HG03439 (cell line): ENCODE measurements around the gene HYAL2.
A peak's percentile ranks its signal among the peaks of the same experiment; 100 is the strongest.
"Not testable (repeated sequence)": the region's sequence is repeated elsewhere in the genome, so short reads cannot be mapped to it uniquely, and the experiment has no call there.

Experiments used
- ATAC-seq: cut with Tn5 transposase; IDR thresholded peaks from one replicate; pipeline ENCODE4 v1.9.1; 2021; ENCODE audit warnings: mild to moderate bottlenecking, moderate library complexity; ENCODE audit not compliant: unreplicated experiment

HYAL2 gene

GRCh38 chr3:50316657-50317242 lies 5.8 kb downstream of the HYAL2 start:
- no peak for ATAC-seq

DNA sequence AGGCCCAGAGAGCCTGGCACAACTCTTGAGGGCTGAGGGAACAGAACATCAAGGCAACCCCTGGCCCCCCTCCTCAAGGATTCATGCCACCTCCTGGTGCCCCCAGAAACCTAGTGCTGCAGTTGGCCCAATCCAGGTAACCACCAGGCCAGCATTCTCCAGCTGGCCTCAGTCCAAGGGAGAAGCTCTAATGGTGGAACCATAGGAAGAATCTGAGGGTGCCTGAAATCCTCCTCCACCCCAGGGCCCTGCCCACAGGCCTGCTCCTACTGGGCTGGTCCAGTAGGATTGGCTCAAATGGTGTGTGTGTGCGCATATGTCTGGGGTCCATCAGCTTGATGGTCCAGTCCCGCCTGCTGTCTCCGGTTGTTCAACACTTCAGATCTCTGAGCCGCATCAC lies 7.7 kb downstream of the HYAL2 start:
- ATAC-seq, result no peak

DNA sequence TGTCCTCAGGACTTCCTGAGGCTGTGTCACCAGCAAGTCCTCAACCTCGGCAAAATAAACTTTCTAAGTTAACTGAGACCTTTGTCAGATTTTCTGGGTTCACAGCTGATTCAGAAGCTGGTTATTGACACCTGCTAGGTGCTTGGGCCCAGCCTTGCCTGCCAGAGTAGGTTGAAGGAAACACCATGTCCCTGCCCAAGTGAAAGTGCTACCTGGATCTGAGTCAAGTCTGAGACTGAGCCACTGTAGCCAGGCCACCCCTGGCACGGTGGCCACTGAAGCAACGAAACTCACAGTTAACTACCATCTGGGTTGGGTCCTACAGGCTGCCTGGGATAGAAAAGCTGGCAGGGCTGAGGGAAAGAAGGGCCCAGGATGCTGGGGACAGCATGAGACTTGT lies 8.2 kb downstream of the HYAL2 start:
- no peak for ATAC-seq

DNA sequence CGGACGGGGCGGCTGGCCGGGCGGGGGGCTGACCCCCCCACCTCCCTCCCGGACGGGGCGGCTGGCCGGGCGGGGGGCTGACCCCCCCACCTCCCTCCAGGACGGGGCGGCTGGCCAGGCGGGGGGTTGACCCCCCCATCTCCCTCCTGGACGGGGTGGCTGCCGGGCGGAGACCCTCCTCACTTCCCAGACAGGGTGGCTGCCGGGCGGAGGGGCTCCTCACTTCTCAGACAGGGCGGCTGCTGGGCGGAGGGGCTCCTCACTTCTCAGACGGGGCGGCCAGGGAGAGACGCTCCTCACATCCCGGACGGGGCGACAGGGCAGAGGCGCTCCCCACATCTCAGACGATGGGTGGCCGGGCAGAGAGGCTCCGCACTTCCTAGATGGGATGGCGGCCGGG lies 10.5 kb downstream of the HYAL2 start:
- ATAC-seq, result not testable (repeated sequence)

DNA sequence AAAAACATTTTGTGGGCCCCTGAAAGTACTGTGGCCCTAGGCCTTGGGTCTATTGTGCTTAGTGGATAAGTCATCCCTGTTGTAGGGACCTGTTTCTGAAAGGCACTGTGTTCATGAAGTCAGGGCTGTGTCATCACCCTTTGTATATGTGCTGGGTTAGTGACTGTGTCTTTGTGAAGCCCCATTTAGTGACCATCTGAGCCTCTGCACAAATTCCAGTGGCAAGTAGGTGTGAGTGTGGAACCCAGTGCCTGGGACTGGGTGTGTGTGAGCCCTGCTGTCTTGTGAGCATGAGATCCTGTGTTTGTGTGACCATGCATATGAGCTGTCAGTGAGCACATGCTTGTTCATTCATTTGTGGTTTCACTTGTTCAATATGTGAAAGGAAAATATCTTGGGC lies 17.9 kb downstream of the HYAL2 start:
- no peak for ATAC-seq

DNA sequence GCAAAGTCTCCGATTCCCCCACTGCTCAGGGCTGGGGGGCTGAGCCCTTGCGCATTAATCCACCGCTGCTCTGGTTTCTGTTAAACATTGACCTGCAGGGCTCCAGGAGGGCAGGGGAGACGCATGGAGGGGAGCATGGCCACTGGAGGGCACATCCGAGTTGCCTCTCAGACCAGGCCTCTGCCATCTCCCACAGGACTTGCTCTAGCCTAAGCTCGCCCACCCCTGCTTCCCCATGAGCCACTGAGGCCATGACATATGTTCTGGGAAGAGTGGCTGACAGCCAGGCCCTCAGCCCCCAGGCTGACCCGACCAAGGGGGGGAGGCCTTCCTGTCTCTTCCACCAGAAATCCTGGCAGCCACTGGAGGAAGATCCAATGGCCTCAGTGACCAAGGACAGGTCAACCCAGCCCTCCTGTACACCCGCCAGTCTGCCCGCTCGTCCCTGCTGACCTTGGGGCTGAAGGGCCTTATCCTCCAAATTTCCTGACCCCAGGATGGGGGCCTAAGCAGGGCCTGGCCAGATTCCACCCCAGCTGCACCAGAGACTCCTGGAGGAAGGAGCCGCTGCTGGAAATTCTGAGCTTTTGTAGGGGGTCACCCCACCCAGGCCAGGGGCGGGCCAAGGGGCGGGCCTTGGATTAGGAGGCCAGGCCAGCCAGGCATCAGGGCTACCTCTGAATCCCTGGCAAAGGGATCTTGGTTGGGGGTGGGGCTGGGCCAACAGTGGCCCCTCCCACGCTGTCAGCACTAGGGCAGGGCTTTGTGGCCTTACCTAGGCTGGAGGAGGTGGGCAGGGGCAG lies 19.3 kb downstream of the HYAL2 start, which contains the start of gene HYAL1:
Gene HYAL1, minus strand, starts transcription at position 562 of the 803 bp plus-strand sequence. CDS start 618 bp downstream, outside the sequence.
- no peak for ATAC-seq

GRCh38 chr3:50302095-50303012 lies 20.2 kb downstream of the HYAL2 start:
- ATAC-seq, result no peak

DNA sequence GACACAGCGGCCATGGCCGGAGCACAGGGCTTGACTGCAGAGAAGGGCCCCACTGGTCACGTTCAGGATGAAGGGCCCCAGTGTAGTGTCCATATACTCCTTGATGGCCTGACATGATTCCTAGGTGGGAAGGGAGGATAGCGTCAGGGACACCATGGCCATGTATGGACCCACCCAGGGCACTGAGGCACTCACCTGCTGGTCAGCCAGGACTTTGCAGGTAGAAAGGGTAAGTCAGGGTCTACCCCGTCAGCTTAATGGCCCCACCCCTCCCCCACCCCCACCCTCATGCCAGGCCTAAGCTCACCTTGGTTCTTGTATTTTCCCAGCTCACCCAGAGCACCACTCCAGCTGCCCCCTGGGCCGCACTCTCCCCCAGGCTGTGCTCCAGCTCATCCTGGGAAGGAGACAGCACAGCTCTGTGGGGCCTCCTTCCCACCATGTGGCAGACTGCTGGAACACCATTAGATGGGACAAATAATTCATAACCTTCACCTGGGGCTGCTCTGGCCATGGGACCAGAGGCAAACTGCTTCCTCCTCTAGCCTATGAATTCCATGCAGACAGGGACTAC lies 21.8 kb downstream of the HYAL2 start:
- ATAC-seq, result no peak

DNA sequence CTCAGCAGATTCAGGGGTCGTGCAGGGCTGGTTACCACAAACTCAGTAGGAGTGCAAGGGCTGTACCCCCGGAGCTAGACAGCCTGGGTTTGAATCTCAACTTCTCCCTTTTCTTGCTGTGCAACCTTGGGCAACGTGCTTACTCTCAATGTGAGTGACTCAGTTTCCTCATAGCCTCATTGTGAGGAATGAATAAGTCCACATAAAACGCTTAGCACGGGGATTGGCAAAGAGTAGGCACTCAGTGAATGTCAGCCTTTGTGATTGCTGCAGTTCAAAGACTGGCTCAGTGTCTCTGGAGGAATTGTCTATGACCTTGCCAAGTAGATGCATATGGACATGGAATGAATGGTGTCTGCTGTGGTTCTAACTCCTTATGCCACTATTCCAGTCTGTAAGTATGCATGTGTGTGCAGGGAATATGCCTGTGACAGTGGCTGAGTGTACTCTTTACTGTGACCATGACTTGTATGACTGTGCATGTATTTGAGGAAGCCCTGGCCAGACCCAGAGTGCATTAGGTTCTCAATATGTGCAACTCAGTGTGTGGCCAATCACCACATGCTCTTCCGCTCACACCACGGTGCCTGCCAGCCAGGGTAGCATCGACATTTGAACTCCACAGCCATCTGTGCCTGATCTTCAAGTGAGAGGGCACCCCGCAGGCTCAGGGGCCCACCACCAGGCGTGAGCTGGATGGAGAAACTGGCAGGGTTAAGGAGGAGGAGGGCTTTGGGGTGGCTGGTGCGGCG lies 22.4 kb downstream of the HYAL2 start:
- ATAC-seq, result no peak

DNA sequence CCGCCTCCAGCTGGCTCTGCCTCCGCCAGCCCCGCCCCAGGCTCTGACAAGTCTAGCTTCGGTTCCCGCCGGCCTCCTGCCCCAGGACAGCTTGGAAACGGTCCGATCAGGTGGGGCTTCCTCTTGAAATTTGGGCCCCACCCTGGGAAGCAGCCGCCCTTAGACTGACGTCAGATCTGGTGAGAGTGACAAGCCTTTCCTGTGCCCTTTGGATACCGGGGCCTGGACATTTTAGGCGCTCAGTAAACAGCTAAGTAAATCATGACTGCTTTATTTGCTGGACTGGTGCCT lies 23.0 kb downstream of the HYAL2 start:
- ATAC-seq, result no peak

GRCh38 chr3:50298836-50299637 lies 23.5 kb downstream of the HYAL2 start, which contains the start of the genes HYAL3 and NAA80:
Gene HYAL3, minus strand, starts transcription at chr3:50299405. Its CDS starts 3,803 bp downstream, at chr3:50295602.
Gene NAA80, minus strand, starts transcription at chr3:50299405. Its CDS starts 1,942 bp downstream, at chr3:50297463.
- peak; percentile 81 for ATAC-seq

- ATAC-seq, result no peak
These were observed 24.4 kb downstream of the HYAL2 start for GRCh38 chr3:50297896-50298725.

DNA sequence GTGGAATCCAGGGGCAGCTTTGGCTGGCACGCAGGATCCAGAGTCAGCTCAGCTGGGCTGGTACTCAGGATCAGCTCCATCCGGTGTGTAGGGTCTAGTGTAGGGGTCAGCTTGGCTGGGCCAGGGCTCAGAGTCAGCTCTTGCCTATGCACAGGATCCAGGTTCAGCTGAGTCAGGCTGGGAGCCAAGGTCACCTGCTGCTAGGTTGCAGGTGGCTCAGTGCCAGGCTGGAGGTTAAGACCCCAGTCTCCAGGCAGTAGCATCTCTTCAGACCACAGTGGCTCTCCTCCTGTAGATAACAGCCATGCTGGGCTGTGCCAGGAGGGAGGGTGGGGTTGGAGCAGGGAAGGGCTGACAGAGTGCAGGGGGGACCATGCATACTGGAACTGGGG lies 25.2 kb downstream of the HYAL2 start:
- ATAC-seq, result no peak

DNA sequence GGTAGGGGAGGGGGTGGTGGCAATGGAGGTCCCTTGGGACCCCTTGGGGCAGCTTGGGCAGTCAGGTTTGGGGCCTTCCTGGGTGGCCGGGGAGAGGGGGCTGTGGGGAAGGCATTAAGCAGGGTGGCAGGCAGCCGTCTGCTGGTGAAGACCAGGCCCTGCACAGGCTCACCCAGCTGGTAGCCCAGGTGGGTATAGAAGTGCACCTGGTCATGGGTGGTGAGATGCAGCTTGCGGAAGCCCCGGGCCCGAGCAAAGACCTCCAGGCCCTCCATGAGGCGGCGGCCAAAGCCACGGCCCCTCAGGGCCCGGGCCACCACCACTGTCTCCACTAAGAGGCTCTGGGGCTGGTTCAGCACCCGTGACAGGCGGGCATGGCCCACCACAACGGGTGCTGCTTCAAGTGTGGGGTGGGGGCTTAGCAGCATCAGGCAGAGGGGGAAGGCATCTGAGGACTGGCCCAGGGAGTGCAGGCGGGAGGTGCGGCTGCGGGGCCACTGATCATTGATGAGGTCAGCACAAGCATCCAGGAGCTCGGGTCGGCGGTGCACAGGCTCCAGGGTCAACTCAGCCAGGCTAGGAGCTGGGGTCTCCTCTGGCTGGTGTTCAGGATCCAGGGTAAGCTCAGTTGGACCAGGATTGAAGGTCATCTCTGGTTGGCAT lies 25.7 kb downstream of the HYAL2 start:
- ATAC-seq, result no peak

GRCh38 chr3:50295553-50296431 lies 26.8 kb downstream of the HYAL2 start:
- no peak for ATAC-seq

GRCh38 chr3:50294492-50295403 lies 27.8 kb downstream of the HYAL2 start:
- ATAC-seq, result no peak
